Limb (tissue), 2 donors: ENCODE data around the gene SRF.

Experiments
- DNase-seq, 2 donors: peaks; one replicate each; pipeline ENCODE4 v3.0.0-alpha.2; 2016; ENCODE audit errors: extremely low spot score in 2 of 2

Gene SRF

GRCh38 chr6:43147691-43148477 is 23.2 kb upstream of the SRF start:
- no peak for DNase-seq

- no peak for DNase-seq
These were observed 21.8 kb upstream of the SRF start for GRCh38 chr6:43149265-43149664.

GRCh38 chr6:43150051-43150751 is 20.9 kb upstream of the SRF start:
- DNase-seq, result no peak

- no peak for DNase-seq
These were observed 11.5 kb upstream of the SRF start for GRCh38 chr6:43159599-43159998.

- DNase-seq, result no peak
These were observed 7.2 kb upstream of the SRF start for GRCh38 chr6:43163899-43164298.

- DNase-seq, result peak in 1 of 2 donors; percentile 91
These were observed 595 bp upstream of the SRF start for GRCh38 chr6:43170417-43170930.

- DNase-seq, result no peak
These were observed 636 bp downstream of the SRF start for GRCh38 chr6:43171707-43172103.

GRCh38 chr6:43172104-43173007 is 1.3 kb downstream of the SRF start:
- peak; percentile 49 to 86 for DNase-seq

GRCh38 chr6:43173591-43174262 is 2.7 kb downstream of the SRF start:
- DNase-seq, result peak in 1 of 2 donors; percentile 40

- DNase-seq, result peak; percentile 96 to 99
These were observed 3.4 kb downstream of the SRF start for GRCh38 chr6:43174263-43175112.

GRCh38 chr6:43175676-43176422 is 4.8 kb downstream of the SRF start:
- DNase-seq, result no peak

- no peak for DNase-seq
These were observed 5.3 kb downstream of the SRF start for GRCh38 chr6:43176423-43176786.

- no peak for DNase-seq
These were observed 7.1 kb downstream of the SRF start for GRCh38 chr6:43178150-43178549.

GRCh38 chr6:43178951-43179830 is 8.1 kb downstream of the SRF start:
- no peak for DNase-seq

GRCh38 chr6:43180058-43180457 is 9.0 kb downstream of the SRF start:
- no peak for DNase-seq

- no peak for DNase-seq
These were observed 9.9 kb downstream of the SRF start for GRCh38 chr6:43180985-43181384.

- DNase-seq, result no peak
These were observed 10.5 kb downstream of the SRF start for GRCh38 chr6:43181621-43181941.

- DNase-seq, result peak; percentile 76 to 88
These were observed 11.1 kb downstream of the SRF start, which contains the start of gene CUL9 for GRCh38 chr6:43181942-43182860. Gene CUL9, plus strand, starts transcription at chr6:43182196. Its CDS starts 2,115 bp downstream, at chr6:43184311.
